ENCODE results near the gene SLC22A17. TPM values are rescaled to one million over a fixed set of nuclear protein-coding genes. Genes with fewer than 3 reads are reported as not detected.

The SLC22A17 gene
- polyA plus RNA-seq, 1 donor from 2014 or later, result 182 TPM

GRCh38 chr14:23361763-23362162 lies 9.1 kb upstream of the SLC22A17 start:
- Histone ChIP-seq H3K79me2 (replicated peaks; ENCODE audit: insufficient read depth, low read length) (peaks cover 25% of the 10 kb centered on the region), H4K20me1 (ENCODE audit: insufficient read depth) (no peaks in the 10 kb centered on the region), H3K36me3 (ENCODE audit: insufficient read depth, low read length) (no peaks in the 10 kb centered on the region), H3K9me2 (ENCODE audit: insufficient read depth, low read length) (no peaks in the 10 kb centered on the region), H3K9ac (ENCODE audit: low read length) (no peak overlapping the region), H3K9me3 (ENCODE audit: low read length) (no peaks in the 10 kb centered on the region), H3K27me3 (ENCODE audit: insufficient read depth, low read depth, low read length) (peaks cover 12% of the 10 kb centered on the region), H3K4me3 (ENCODE audit: low read length) (no peak overlapping the region), H3F3A (ENCODE audit: insufficient read depth, low read length, poor library complexity, severe bottlenecking) (no peaks in the 10 kb centered on the region), H3K4me2 (ENCODE audit: low read length) (no peak overlapping the region), H2AFZ (ENCODE audit: low read depth, low read length) (no peak overlapping the region), H3K27ac (ENCODE audit: low read length) (no peak overlapping the region)
- TF ChIP-seq RAD21 (conservative IDR thresholded peaks at IDR 0.05) (no peak), TAF1 (IDR thresholded peaks at IDR 0.05; ENCODE audit: low read depth) (no peak), EZH2 (IDR thresholded peaks at IDR 0.05; ENCODE audit: borderline replicate concordance, insufficient read depth, low read length, poor library complexity, severe bottlenecking) (no peak), CTCF (IDR thresholded peaks at IDR 0.05; ENCODE audit: poor library complexity, severe bottlenecking) (no peak), REST (IDR thresholded peaks at IDR 0.05; ENCODE audit: borderline replicate concordance) (no peak), MXI1 (conservative IDR thresholded peaks at IDR 0.05; ENCODE audit: poor library complexity, severe bottlenecking) (no peak), SMC3 (conservative IDR thresholded peaks at IDR 0.05; ENCODE audit: poor library complexity) (no peak), POLR2AphosphoS5 (IDR thresholded peaks at IDR 0.05) (no peak), EP300 (conservative IDR thresholded peaks at IDR 0.05; ENCODE audit: poor library complexity, severe bottlenecking) (no peak)

GRCh38 chr14:23361320-23361719 lies 8.6 kb upstream of the SLC22A17 start:
- no peaks in the 10 kb centered on the region for H4K20me1 ChIP-seq (ENCODE audit: insufficient read depth)
- H3K27ac ChIP-seq (ENCODE audit: low read length), result no peak overlapping the region
- H3K9me3 ChIP-seq (ENCODE audit: low read length), result no peaks in the 10 kb centered on the region
- H3K9ac ChIP-seq (ENCODE audit: low read length), result no peak overlapping the region
- no peaks in the 10 kb centered on the region for H3K9me2 ChIP-seq (ENCODE audit: insufficient read depth, low read length)
- no peak overlapping the region for H3K4me2 ChIP-seq (ENCODE audit: low read length)
- no peak overlapping the region for H3K4me3 ChIP-seq (ENCODE audit: low read length)
- no peak overlapping the region for H2AFZ ChIP-seq (ENCODE audit: low read depth, low read length)
- TF ChIP-seq EZH2 (IDR thresholded peaks at IDR 0.05; ENCODE audit: borderline replicate concordance, insufficient read depth, low read length, poor library complexity, severe bottlenecking), result no peak
- TF ChIP-seq POLR2AphosphoS5 (IDR thresholded peaks at IDR 0.05), result no peak
- TF ChIP-seq TAF1 (IDR thresholded peaks at IDR 0.05; ENCODE audit: low read depth), result no peak
- TF ChIP-seq MXI1 (conservative IDR thresholded peaks at IDR 0.05; ENCODE audit: poor library complexity, severe bottlenecking), result no peak
- H3F3A ChIP-seq (ENCODE audit: insufficient read depth, low read length, poor library complexity, severe bottlenecking), result no peaks in the 10 kb centered on the region
- no peaks in the 10 kb centered on the region for H3K36me3 ChIP-seq (ENCODE audit: insufficient read depth, low read length)
- peaks cover 25% of the 10 kb centered on the region for H3K79me2 ChIP-seq (replicated peaks; ENCODE audit: insufficient read depth, low read length)
- peaks cover 12% of the 10 kb centered on the region for H3K27me3 ChIP-seq (ENCODE audit: insufficient read depth, low read depth, low read length)
